Right forelimb (tissue), 1 donor: ENCODE measurements around the gene SESN1.

Experiments
- DNase-seq: peaks from one replicate; pipeline ENCODE4 v3.0.0-alpha.2; 2018

Gene SESN1

GRCh38 chr6:109024368-109024767 lies 70.3 kb downstream of the SESN1 start:
- DNase-seq = no peak

- DNase-seq = no peak
Measured at GRCh38 chr6:109023356-109023925, 71.2 kb downstream of the SESN1 start.

- no peak for DNase-seq
Measured at GRCh38 chr6:109021870-109022269, 72.8 kb downstream of the SESN1 start.

GRCh38 chr6:109019911-109020310 lies 74.7 kb downstream of the SESN1 start:
- no peak for DNase-seq

- DNase-seq = no peak
Measured at GRCh38 chr6:109015176-109015575, 79.5 kb downstream of the SESN1 start.

- DNase-seq = no peak
Measured at GRCh38 chr6:109014606-109015005, 80.0 kb downstream of the SESN1 start.

- DNase-seq = no peak
Measured at GRCh38 chr6:109013656-109014305, 80.9 kb downstream of the SESN1 start.

- no peak for DNase-seq
Measured at GRCh38 chr6:109010705-109011102, 83.9 kb downstream of the SESN1 start.

GRCh38 chr6:109009962-109010704 lies 84.5 kb downstream of the SESN1 start:
- DNase-seq = no peak

GRCh38 chr6:109009236-109009961 lies 85.2 kb downstream of the SESN1 start:
- peak; percentile 94 for DNase-seq

GRCh38 chr6:109008537-109009235 lies 86.0 kb downstream of the SESN1 start:
- no peak for DNase-seq

GRCh38 chr6:109008054-109008453 lies 86.6 kb downstream of the SESN1 start:
- DNase-seq = no peak

GRCh38 chr6:109007521-109007920 lies 87.1 kb downstream of the SESN1 start:
- DNase-seq = no peak

GRCh38 chr6:109006818-109007217 lies 87.8 kb downstream of the SESN1 start:
- DNase-seq = no peak

GRCh38 chr6:109002882-109003281 lies 91.8 kb downstream of the SESN1 start:
- no peak for DNase-seq

GRCh38 chr6:109002051-109002697 lies 92.5 kb downstream of the SESN1 start:
- DNase-seq = no peak

- DNase-seq = no peak
Measured at GRCh38 chr6:109001291-109001894, 93.3 kb downstream of the SESN1 start.

GRCh38 chr6:109000289-109000688 lies 94.4 kb downstream of the SESN1 start:
- DNase-seq = no peak

- no peak for DNase-seq
Measured at GRCh38 chr6:108999428-108999827, 95.2 kb downstream of the SESN1 start.

- DNase-seq = no peak
Measured at GRCh38 chr6:108998485-108998884, 96.2 kb downstream of the SESN1 start.

- DNase-seq = no peak
Measured at GRCh38 chr6:108996208-108996607, 98.4 kb downstream of the SESN1 start.

GRCh38 chr6:108995296-108995695 lies 99.3 kb downstream of the SESN1 start:
- DNase-seq = no peak
